K562 (cell line): ENCODE measurements around the gene PRDM16. TPM values are rescaled to one million over a fixed set of nuclear protein-coding genes. Genes with fewer than 3 reads are reported as not detected.

Source experiments
- CAMTA2 ChIP-seq: fragments of 250-450 bp; sonication (Bioruptor Pico); conservative IDR thresholded peaks from 2 replicates; pipeline ENCODE4 v1.5.1; 2022
- CBX3 ChIP-seq, 2 experiments: IDR thresholded peaks; 1 replicate in 1 of 2; 2 replicates in 1 of 2; pipeline ENCODE4 v1.6.1; 2012; ENCODE audit warnings: inconsistent platforms in 2 of 2, low read length in 2 of 2, borderline replicate concordance in 1 of 2, control low read depth in 1 of 2
- CBX5 ChIP-seq: IDR thresholded peaks from 2 replicates; pipeline ENCODE4 v1.6.1; 2014; ENCODE audit warnings: low read depth, borderline replicate concordance
- CREB1 ChIP-seq, 2 experiments: sonication (generic) in 1 of 2; formaldehyde crosslinking in 1 of 2; IDR thresholded peaks; 2 replicates each; pipeline versions ENCODE4 v1.6.1 to v1.8.0; 2012 to 2022; ENCODE audit warnings: inconsistent platforms in 1 of 2, mild to moderate bottlenecking in 1 of 2, missing genetic modification reagents in 1 of 2, moderate library complexity in 1 of 2
- FOS ChIP-seq: IDR thresholded peaks from 3 replicates; pipeline ENCODE4 v1.6.1; 2011; ENCODE audit not compliant: insufficient read length; ENCODE audit errors: extremely low read depth
- GABPA ChIP-seq: fragments of 200-800 bp; sonication (Bioruptor generic); conservative IDR thresholded peaks from 2 replicates; pipeline ENCODE4 v1.6.1; 2016; ENCODE audit warnings: low read depth, missing genetic modification characterization, missing compliant biosample characterization
- HIVEP1 ChIP-seq: fragments of 250-450 bp; sonication (Bioruptor Pico); IDR thresholded peaks from 2 replicates; pipeline ENCODE4 v1.4.0; 2020; ENCODE audit warnings: mild to moderate bottlenecking
- IRF9 ChIP-seq: fragments of 450-650 bp; IDR thresholded peaks from 2 replicates; pipeline ENCODE4 v1.6.1; 2016; ENCODE audit warnings: missing biosample characterization, missing genetic modification characterization
- JUN ChIP-seq, 2 experiments: sonication (generic) in 1 of 2; formaldehyde crosslinking in 1 of 2; IDR thresholded peaks; 2 replicates each; pipeline versions ENCODE4 v1.6.1 to v1.8.0; 2012 to 2022; ENCODE audit warnings: borderline replicate concordance in 2 of 2, mild to moderate bottlenecking in 2 of 2, improper control_type of control experiment in 1 of 2, low read depth in 1 of 2, low read length in 1 of 2, missing genetic modification reagents in 1 of 2
- JUND ChIP-seq, 2 experiments: IDR thresholded peaks; 2 replicates in 1 of 2; 3 replicates in 1 of 2; pipeline ENCODE4 v1.6.1; 2011; ENCODE audit warnings: borderline replicate concordance in 2 of 2, low read depth in 2 of 2, low read length in 2 of 2, improper control_type of control experiment in 1 of 2, missing biosample characterization in 1 of 2, missing genetic modification characterization in 1 of 2, missing genetic modification reagents in 1 of 2
- MYC ChIP-seq, 2 experiments: fragments of 250-450 bp in 1 of 2; sonication (Bioruptor Pico) in 1 of 2; IDR thresholded peaks; 2 replicates each; pipeline versions ENCODE4 v1.5.1 to v1.6.1; 2012 to 2021; ENCODE audit warnings: low read depth in 2 of 2, borderline replicate concordance in 1 of 2, improper control_type of control experiment in 1 of 2, low read length in 1 of 2, mild to moderate bottlenecking in 1 of 2, moderate library complexity in 1 of 2
- OTX1 ChIP-seq: fragments of 450-650 bp; formaldehyde crosslinking; IDR thresholded peaks from 2 replicates; pipeline ENCODE4 v1.4.0; 2022; ENCODE audit warnings: mild to moderate bottlenecking
- POLR3G ChIP-seq: IDR thresholded peaks from 2 replicates; pipeline ENCODE4 v1.6.1; 2011; ENCODE audit not compliant: insufficient read length, insufficient replicate concordance; ENCODE audit errors: extremely low read depth
- PTBP1 ChIP-seq: fragments of 200-400 bp; formaldehyde crosslinking; IDR thresholded peaks from 2 replicates; pipeline ENCODE4 v1.6.1; 2017; ENCODE audit warnings: low read depth, low read length
- RB1 ChIP-seq: fragments of 450-650 bp; IDR thresholded peaks from 2 replicates; pipeline ENCODE4 v1.6.1; 2017; ENCODE audit warnings: low read depth, mild to moderate bottlenecking
- RBM17 ChIP-seq: fragments of 200-400 bp; formaldehyde crosslinking; IDR thresholded peaks from 2 replicates; pipeline ENCODE4 v1.6.1; 2017; ENCODE audit warnings: low read depth, mild to moderate bottlenecking, low read length, borderline replicate concordance
- RUNX1 ChIP-seq: sonication (generic); IDR thresholded peaks from 2 replicates; pipeline ENCODE4 v1.6.1; 2016; ENCODE audit warnings: antibody characterized with exemption, low read depth
- SAP30 ChIP-seq: fragments of 200-600 bp; sonication (generic); IDR thresholded peaks from 2 replicates; pipeline ENCODE4 v1.6.1; 2012; ENCODE audit warnings: borderline replicate concordance, low read depth, mild to moderate bottlenecking, moderate library complexity, low read length, control low read depth, inconsistent platforms; ENCODE audit not compliant: insufficient read depth, poor library complexity, severe bottlenecking
- SP2 ChIP-seq: IDR thresholded peaks from 2 replicates; pipeline ENCODE4 v1.6.1; 2011; ENCODE audit warnings: mild to moderate bottlenecking, low read depth, low read length, moderate library complexity; ENCODE audit not compliant: poor library complexity, severe bottlenecking; ENCODE audit errors: extremely low read depth
- SRSF9 ChIP-seq: fragments of 200-400 bp; formaldehyde crosslinking; IDR thresholded peaks from 2 replicates; pipeline ENCODE4 v1.6.1; 2017; ENCODE audit warnings: low read depth, low read length, borderline replicate concordance
- ZNF274 ChIP-seq: IDR thresholded peaks from 2 replicates; pipeline ENCODE4 v1.6.1; 2011; ENCODE audit warnings: low read depth, mild to moderate bottlenecking, low read length, moderate library complexity, borderline replicate concordance
- ZNF780A ChIP-seq: fragments of 250-450 bp; sonication (Bioruptor Pico); IDR thresholded peaks from 2 replicates; pipeline ENCODE4 v1.5.0; 2021; ENCODE audit warnings: mild to moderate bottlenecking
- polyA plus RNA-seq, 8 experiments: library from polyadenylated mRNA; depleted of rRNA in 4 of 8; stranded (reverse) in 5 of 8; unstranded in 3 of 8; fragments of >200 nt; fragmentation: Nextera tagmentation in 2 of 8; fragmentation: Illumina TruSeq in 1 of 8; extraction: Ambion mirVana in 2 of 8; extraction: Trizol in 1 of 8; gene quantifications; 2 replicates each; pipeline versions ENCODE4 v1.2.1 to v1.2.3, GENCODE V29; 2011 to 2014; ENCODE audit warnings: inconsistent platforms in 1 of 8, missing spikeins in 1 of 8
- total RNA-seq, 7 experiments: library from RNA; depleted of rRNA in 6 of 7; stranded (reverse); fragments of >200 nt in 6 of 7; fragmentation: Illumina TruSeq in 2 of 7; extraction: Trizol in 2 of 7; gene quantifications; 2 replicates each; pipeline versions ENCODE4 v1.2.1 to v1.2.3, GENCODE V29; 2011 to 2021; ENCODE audit warnings: low replicate concordance in 1 of 7
- TF ChIP-seq, protein P1 (sequence below): sonication (generic); formaldehyde crosslinking; IDR thresholded peaks from 2 replicates; pipeline ENCODE4 v1.8.1; 2023; ENCODE audit warnings: mild to moderate bottlenecking, missing genetic modification reagents

Gene PRDM16
- total and polyA plus RNA-seq, 9 of the 15 experiments (the other 6 are each of a cell fraction or from before 2014, with no cell fraction given), result 0.10 to 0.27 TPM; not detected in 7

- TF ChIP-seq JUN (IDR thresholded peaks at IDR 0.05; ENCODE audit: borderline replicate concordance, low read depth, low read length), result no peak
- TF ChIP-seq JUN (CRISPR knock-in tag; IDR thresholded peaks at IDR 0.05; ENCODE audit: borderline replicate concordance), result no peak
- TF ChIP-seq CREB1 (IDR thresholded peaks at IDR 0.05), result no peak
- TF ChIP-seq CREB1 (CRISPR knock-in tag; IDR thresholded peaks at IDR 0.05), result no peak
- no peak for TF ChIP-seq HIVEP1 (CRISPR knock-in tag)
- no peak for TF ChIP-seq CBX5
- no peak for TF ChIP-seq ZNF780A (CRISPR knock-in tag)
- no peak for TF ChIP-seq POLR3G
- no peak for TF ChIP-seq SP2
- TF ChIP-seq RBM17, result no peak
- TF ChIP-seq RUNX1, result no peak
- no peak for TF ChIP-seq CAMTA2 (CRISPR knock-in tag)
- TF ChIP-seq GABPA (tag), result peak; percentile 50
- TF ChIP-seq RB1, result peak; percentile 39; the same call in 1 of the 2 replicates
- no peak for TF ChIP-seq PTBP1
- TF ChIP-seq SRSF9, result no peak
- TF ChIP-seq IRF9 (tag), result no peak
- TF ChIP-seq, protein P1, sequence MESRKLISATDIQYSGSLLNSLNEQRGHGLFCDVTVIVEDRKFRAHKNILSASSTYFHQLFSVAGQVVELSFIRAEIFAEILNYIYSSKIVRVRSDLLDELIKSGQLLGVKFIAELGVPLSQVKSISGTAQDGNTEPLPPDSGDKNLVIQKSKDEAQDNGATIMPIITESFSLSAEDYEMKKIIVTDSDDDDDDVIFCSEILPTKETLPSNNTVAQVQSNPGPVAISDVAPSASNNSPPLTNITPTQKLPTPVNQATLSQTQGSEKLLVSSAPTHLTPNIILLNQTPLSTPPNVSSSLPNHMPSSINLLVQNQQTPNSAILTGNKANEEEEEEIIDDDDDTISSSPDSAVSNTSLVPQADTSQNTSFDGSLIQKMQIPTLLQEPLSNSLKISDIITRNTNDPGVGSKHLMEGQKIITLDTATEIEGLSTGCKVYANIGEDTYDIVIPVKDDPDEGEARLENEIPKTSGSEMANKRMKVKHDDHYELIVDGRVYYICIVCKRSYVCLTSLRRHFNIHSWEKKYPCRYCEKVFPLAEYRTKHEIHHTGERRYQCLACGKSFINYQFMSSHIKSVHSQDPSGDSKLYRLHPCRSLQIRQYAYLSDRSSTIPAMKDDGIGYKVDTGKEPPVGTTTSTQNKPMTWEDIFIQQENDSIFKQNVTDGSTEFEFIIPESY (CRISPR knock-in tag), result no peak
- TF ChIP-seq MYC (IDR thresholded peaks at IDR 0.05; ENCODE audit: low read depth, low read length), result peak; percentile 41; the same call in 1 of the 2 replicates
- TF ChIP-seq MYC (CRISPR knock-in tag; IDR thresholded peaks at IDR 0.05; ENCODE audit: borderline replicate concordance, low read depth), result no peak
- no peak for TF ChIP-seq JUND (IDR thresholded peaks at IDR 0.05; ENCODE audit: borderline replicate concordance, low read depth, low read length)
- TF ChIP-seq JUND (tag; IDR thresholded peaks at IDR 0.05; ENCODE audit: borderline replicate concordance, low read depth, low read length), result no peak; the same call in 2 of the 3 replicates
- TF ChIP-seq OTX1 (CRISPR knock-in tag), result no peak
- TF ChIP-seq ZNF274, result no peak
- TF ChIP-seq FOS, result no peak
- peak in 1 of 2 experiments; percentile 18; a peak in 1 of 3 replicates for TF ChIP-seq CBX3 (IDR thresholded peaks at IDR 0.05; ENCODE audit: borderline replicate concordance in 1 of 2, low read length in 2 of 2)
- no peak for TF ChIP-seq SAP30
Measured at GRCh38 chr1:3319874-3320245, 250.9 kb downstream of the PRDM16 start (continued).
